GM21515 (cell line): ENCODE data around the gene ACBD6.

Experiments used
- ATAC-seq: cut with Tn5 transposase; IDR thresholded peaks from one replicate; pipeline ENCODE4 v1.9.1; 2021; ENCODE audit not compliant: unreplicated experiment

Gene ACBD6

DNA sequence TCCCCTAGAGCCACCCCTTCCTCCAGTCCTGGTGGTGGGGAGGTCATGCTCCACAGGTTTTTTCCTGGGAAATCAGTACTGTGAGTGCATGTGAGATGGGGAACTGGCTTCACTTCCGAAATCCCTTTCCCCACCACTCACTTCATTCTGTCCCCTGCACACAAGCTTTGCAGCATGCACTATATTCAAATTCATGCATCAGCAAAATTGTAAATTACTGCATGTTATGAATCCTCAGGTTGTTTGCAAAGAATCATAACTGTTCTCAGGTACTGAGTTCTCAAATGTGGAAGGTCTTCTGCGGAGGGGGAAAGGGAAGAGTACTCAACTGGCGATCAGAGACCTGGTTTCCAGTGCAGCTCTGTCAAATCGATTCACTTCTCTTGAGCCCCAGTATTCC lies 230.0 kb downstream of the ACBD6 start:
- no peak for ATAC-seq

GRCh38 chr1:180271272-180272255 lies 230.8 kb downstream of the ACBD6 start:
- no peak for ATAC-seq

- ATAC-seq = no peak
Observed at GRCh38 chr1:180270530-180271271, 231.7 kb downstream of the ACBD6 start.

DNA sequence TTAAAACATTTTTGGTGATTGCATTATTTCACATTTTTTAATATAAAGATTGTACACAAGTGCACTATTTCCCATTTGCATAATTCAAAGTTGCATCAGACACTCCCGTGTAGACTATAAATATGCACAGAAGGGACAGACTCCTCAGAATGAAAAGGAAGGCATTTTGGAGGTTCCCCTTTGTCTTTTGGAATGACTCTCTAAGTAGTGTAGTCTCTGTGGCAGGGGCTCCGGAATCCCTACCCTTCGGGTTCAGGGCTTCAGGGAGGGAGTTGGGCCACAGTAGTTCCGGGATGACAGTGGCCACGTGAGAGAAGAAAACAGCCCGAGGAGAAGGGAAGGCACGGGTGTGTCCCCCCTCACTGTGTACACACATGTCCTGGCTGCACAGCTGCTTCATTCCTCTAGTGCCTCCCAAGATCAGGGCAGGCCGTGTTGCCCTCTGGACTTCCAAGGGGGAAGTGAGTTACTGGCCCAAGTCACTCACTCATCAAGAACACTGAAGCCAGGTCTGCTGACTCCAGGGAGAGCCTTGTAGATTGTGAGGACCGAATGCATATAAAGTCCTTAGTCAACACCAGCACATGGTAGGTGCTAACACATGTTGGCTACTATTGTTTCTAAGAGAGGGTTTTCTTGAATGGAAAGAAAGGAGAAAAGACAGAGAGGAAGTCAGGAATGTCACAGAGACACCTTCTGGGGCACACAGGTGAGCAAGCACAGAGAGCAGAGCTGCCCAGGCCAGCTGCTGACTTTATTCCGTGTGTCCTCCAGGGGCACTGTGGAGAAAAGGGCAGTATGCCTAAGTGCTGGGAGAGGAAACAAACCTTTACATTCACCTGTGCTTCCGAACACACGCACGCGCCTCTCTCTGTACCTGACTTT lies 232.5 kb downstream of the ACBD6 start:
- no peak for ATAC-seq

GRCh38 chr1:180268556-180269075 lies 233.8 kb downstream of the ACBD6 start:
- ATAC-seq = no peak

DNA sequence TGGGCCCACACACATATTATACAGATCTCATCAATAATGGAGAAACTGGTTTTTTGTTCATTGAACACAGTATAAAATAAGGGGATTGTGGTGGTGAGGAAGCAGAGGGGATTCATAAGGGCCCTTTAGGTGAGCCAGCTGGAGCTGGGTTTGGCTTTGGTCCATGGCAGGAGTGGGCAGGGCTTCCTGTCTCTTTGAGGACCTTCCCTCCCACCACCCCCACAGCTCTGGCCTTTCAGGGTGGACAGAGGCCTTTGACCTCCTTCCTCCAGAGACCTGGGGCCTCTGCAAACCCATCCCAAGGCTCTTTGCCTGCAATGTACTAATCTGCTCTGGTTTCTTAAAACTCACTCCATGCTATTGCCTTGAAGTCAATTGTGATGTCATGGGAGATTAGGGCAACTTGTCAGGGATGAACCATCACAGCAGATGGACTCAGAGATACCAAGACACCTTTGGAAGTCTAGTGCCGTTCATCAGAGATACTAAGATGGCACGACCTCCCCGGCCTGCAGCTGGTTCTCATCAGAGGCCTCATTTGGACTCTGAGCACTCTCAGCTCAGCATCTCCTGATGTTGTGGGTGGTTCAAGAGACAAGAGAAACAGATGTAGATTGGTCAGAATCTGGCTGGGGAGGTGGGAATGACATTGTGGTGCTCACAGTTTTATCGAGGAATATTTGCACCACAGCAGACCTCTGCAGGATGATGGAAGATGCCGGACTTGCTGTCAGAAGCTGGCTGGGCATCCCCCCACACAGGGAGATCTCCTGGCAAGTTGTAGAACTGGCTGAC lies 234.4 kb downstream of the ACBD6 start:
- no peak for ATAC-seq

GRCh38 chr1:180267211-180267561 lies 235.2 kb downstream of the ACBD6 start:
- no peak for ATAC-seq

GRCh38 chr1:180266275-180267210 lies 235.8 kb downstream of the ACBD6 start:
- no peak for ATAC-seq

GRCh38 chr1:180265871-180266270 lies 236.5 kb downstream of the ACBD6 start:
- ATAC-seq = no peak

GRCh38 chr1:180265201-180265600 lies 237.2 kb downstream of the ACBD6 start:
- no peak for ATAC-seq

DNA sequence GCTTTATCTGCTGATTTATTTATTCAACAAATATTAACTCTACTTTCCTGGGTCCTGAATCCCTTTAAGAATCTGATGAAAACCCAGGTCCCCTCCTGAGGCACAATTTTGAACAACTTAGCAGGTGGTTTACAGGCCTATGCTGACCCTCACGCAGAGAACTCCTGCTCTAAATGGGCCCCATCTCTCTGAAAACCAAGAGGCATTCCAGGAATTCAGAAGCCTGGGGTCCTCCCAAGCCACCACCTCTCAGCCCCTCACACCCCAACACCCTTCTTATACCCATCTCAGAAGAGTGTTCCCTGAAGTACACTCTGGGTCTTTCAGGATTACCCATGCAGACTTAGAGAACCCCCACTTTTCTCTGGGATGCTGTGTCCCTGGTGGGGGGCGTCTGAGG lies 237.8 kb downstream of the ACBD6 start:
- no peak for ATAC-seq

DNA sequence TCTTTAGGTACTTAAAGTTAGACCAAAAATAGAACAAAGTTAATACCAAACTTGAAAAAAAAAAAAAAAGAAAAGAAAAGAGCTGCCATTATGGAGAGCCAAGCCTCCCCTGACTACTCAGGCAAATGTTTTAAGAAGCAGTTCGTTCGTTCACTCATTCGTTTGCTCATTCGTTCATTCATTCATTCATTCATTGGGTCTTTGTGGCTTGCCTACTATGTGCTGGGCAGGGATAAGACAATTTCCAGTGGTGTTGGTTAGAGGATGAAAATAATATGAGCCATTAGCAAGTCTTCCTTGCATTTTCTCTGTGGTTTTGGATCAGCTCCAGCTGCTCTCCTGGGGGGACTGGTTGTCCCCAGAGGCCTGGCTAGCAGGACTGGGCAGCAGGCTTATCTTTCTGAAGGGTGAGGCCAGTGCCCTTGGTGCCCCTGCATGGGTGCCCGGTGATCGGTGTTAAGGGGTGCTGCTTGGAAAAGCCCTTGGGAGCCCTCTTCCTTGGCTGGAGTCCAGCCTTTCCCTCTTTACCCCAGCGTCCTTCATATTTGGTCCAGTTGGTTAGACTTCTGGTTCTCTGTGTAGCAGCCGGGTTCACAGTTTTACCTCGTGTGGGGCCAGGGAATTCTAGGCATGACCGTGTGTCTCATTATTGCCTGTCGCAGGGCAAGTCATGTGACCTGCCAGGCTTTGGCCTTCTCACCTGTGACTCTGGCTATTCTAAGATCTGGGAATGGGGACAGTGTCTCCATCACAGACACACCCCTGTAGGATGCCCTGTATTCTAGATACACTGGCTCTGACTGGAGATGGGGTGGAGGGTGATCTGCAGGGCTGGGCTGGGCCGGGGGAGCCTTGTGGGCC lies 239.5 kb downstream of the ACBD6 start:
- ATAC-seq = no peak

GRCh38 chr1:180261524-180262155 lies 240.7 kb downstream of the ACBD6 start:
- no peak for ATAC-seq

- no peak for ATAC-seq
Observed at GRCh38 chr1:180261030-180261429, 241.3 kb downstream of the ACBD6 start.

- no peak for ATAC-seq
Observed at GRCh38 chr1:180260541-180260940, 241.8 kb downstream of the ACBD6 start.

GRCh38 chr1:180259431-180260338 lies 242.7 kb downstream of the ACBD6 start:
- ATAC-seq = no peak

DNA sequence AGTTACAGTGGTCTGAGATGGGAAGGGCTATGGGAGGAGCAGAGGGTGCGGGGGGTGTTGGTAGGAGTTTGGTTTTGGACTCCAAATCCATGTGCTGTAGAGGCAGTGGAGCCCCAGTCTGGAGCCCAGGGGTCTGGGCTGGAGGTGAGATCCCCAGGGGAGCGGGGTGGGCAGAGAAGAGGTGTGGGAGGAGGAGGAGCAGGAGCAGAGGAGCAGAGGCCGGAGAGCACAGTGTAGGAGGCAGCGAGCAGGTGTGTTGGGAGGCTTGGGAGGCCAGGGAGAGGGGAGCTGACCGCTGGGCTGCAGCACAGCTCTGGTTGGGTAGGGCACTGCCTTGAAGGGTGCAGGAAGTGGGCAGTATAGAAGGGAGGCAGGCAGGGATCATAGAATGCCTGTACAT lies 243.4 kb downstream of the ACBD6 start:
- ATAC-seq = no peak
